Osteoblast (primary cell): ENCODE measurements around the gene TXNL4A. TPM values are rescaled to one million over a fixed set of nuclear protein-coding genes. Genes with fewer than 3 reads are reported as not detected.
"Not testable (repeated sequence)": the region's sequence is repeated elsewhere in the genome, so short reads cannot be mapped to it uniquely, and the experiment has no call there.

Experiments used
- DNase-seq: peaks from one replicate; pipeline ENCODE4 v3.0.0; 2011; ENCODE audit warnings: low spot score, mixed read lengths; ENCODE audit not compliant: insufficient read length; ENCODE audit errors: missing footprints
- H2AFZ ChIP-seq: 2 replicates; pipeline ENCODE4 v1.6.0; 2011; ENCODE audit warnings: mild to moderate bottlenecking, low read length
- H3K27ac ChIP-seq: 2 replicates; pipeline ENCODE4 v1.5.1; 2011; ENCODE audit warnings: mild to moderate bottlenecking, low read depth, low read length, moderate library complexity
- H3K27me3 ChIP-seq: 2 replicates; pipeline ENCODE4 v1.6.0; 2012; ENCODE audit warnings: mild to moderate bottlenecking, control low read depth, inconsistent platforms, low read length, moderate library complexity; ENCODE audit not compliant: insufficient read depth
- H3K36me3 ChIP-seq: 2 replicates; pipeline ENCODE4 v1.5.1; 2011; ENCODE audit warnings: mild to moderate bottlenecking, low read length, control low read depth, moderate library complexity; ENCODE audit not compliant: insufficient read depth
- H3K4me1 ChIP-seq: 2 replicates; pipeline ENCODE4 v1.5.1; 2011; ENCODE audit warnings: mild to moderate bottlenecking, low read length, control low read depth, moderate library complexity; ENCODE audit not compliant: insufficient read depth
- H3K4me2 ChIP-seq: 2 replicates; pipeline ENCODE4 v1.6.0; 2011; ENCODE audit warnings: mild to moderate bottlenecking, low read length; ENCODE audit not compliant: insufficient read depth
- H3K4me3 ChIP-seq: fragments of 200-600 bp; sonication (generic); 3 replicates; pipeline ENCODE4 v1.5.1; 2012; ENCODE audit warnings: mild to moderate bottlenecking, low read length, inconsistent platforms; ENCODE audit not compliant: insufficient read depth
- H3K79me2 ChIP-seq: 2 replicates; pipeline ENCODE4 v1.6.0; 2012; ENCODE audit warnings: mild to moderate bottlenecking, low read length, control low read depth, inconsistent platforms; ENCODE audit not compliant: insufficient read depth
- H3K9me3 ChIP-seq: 2 replicates; pipeline ENCODE4 v1.5.1; 2011; ENCODE audit warnings: low read depth, low read length, control low read depth
- H4K20me1 ChIP-seq: 2 replicates; pipeline ENCODE4 v1.6.0; 2012; ENCODE audit warnings: mild to moderate bottlenecking, low read length, control low read depth; ENCODE audit not compliant: insufficient read depth
- total RNA-seq: library from RNA; depleted of rRNA; stranded (reverse); fragments of >200 nt; gene quantifications from 2 replicates; pipeline ENCODE4 v1.2.3, GENCODE V29; 2012
- TF ChIP-seq, protein P1 (sequence below): IDR thresholded peaks from 2 replicates; pipeline ENCODE4 v1.5.1; 2011; ENCODE audit warnings: mild to moderate bottlenecking, low read depth, low read length, moderate library complexity; ENCODE audit errors: extremely low read depth

TXNL4A gene
- total RNA-seq, 1 donor, result 54.6 TPM

DNA sequence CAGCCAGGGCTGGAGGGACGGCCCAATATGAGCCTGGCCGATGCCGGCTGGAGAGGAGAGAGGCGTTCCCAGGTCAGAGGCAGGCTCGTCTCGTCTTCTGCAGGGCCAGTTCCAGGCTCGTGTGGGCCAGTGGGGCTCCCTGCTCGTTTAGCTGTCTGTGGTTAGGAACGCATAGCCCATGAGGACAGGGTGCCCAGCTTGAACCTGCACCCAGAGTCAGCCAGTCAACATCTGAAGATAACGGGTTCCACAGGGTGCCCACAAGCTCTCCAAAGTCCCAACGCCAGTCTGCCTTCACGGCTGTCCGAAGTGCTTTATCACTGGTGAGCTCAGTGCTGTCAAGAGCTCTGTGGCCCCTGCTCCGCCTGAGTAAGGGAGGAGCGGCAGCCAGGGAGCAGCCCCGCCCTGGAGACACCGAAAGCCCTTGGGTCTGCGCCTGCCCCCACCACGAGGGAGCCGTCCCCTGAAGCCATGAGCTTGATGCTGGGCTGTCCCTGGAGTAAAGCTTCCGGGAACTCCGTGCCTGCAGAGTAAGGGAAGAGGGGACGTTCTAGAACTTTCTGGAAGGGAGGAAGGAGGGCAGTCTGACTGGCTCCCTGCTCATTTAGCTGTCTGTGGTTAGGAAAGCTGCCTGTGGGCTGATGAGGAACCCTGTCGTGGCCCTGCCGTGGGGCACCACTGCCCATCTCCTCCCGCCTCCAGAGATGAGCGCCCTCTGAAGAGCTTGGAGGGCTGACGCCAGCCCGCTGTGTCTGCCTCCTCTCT is 26.7 kb downstream of the TXNL4A start:
- H3K79me2 ChIP-seq, result peaks cover 16% of the 10 kb centered on the region
- no peaks in the 10 kb centered on the region for H3K36me3 ChIP-seq
- H3K4me2 ChIP-seq, result peak overlapping the region; percentile 56
- H3K9me3 ChIP-seq, result no peaks in the 10 kb centered on the region
- peak overlapping the region; percentile 83 for H3K27ac ChIP-seq
- H2AFZ ChIP-seq, result peak overlapping the region; percentile 62
- H3K4me3 ChIP-seq, result peak overlapping the region; percentile 37
- H3K27me3 ChIP-seq, result no peaks in the 10 kb centered on the region
- H3K4me1 ChIP-seq, result peaks cover 44% of the 10 kb centered on the region
- TF ChIP-seq, protein P1, sequence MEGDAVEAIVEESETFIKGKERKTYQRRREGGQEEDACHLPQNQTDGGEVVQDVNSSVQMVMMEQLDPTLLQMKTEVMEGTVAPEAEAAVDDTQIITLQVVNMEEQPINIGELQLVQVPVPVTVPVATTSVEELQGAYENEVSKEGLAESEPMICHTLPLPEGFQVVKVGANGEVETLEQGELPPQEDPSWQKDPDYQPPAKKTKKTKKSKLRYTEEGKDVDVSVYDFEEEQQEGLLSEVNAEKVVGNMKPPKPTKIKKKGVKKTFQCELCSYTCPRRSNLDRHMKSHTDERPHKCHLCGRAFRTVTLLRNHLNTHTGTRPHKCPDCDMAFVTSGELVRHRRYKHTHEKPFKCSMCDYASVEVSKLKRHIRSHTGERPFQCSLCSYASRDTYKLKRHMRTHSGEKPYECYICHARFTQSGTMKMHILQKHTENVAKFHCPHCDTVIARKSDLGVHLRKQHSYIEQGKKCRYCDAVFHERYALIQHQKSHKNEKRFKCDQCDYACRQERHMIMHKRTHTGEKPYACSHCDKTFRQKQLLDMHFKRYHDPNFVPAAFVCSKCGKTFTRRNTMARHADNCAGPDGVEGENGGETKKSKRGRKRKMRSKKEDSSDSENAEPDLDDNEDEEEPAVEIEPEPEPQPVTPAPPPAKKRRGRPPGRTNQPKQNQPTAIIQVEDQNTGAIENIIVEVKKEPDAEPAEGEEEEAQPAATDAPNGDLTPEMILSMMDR, result no peak
- no peaks in the 10 kb centered on the region for H4K20me1 ChIP-seq
- peak; percentile 94 for DNase-seq

DNA sequence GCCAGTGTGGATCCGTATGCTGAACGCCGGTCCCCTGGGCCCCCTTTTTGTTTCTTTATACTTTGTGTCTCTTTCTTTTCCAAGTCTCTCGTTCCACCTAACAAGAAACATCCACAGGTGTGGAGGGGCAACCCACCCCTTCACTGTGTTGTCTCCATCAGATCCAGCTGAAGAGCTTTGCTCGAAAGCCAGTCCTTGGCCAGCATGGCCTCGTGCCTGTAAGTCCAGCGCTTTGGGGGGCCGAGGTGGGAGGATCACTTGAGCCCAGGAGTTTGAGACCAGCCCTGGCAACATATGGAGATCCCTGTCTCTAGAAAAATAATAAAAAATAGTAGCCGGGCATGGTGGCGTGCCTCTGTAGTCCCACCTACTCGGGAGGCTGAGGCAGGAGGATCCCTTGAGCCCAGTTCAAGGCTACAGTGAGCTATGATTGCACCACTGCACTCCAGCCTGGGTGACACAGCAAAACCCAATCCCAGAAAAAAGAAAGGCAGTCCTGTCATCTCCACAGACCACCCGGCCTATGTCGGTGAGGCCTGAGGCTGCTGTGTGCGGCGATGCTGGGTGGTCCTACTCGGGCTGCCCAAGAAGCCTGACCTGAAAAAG is 27.3 kb downstream of the TXNL4A start:
- Histone ChIP-seq H4K20me1 (no peaks in the 10 kb centered on the region), H3K9me3 (no peaks in the 10 kb centered on the region)
- TF ChIP-seq, protein P1, result no peak

DNA sequence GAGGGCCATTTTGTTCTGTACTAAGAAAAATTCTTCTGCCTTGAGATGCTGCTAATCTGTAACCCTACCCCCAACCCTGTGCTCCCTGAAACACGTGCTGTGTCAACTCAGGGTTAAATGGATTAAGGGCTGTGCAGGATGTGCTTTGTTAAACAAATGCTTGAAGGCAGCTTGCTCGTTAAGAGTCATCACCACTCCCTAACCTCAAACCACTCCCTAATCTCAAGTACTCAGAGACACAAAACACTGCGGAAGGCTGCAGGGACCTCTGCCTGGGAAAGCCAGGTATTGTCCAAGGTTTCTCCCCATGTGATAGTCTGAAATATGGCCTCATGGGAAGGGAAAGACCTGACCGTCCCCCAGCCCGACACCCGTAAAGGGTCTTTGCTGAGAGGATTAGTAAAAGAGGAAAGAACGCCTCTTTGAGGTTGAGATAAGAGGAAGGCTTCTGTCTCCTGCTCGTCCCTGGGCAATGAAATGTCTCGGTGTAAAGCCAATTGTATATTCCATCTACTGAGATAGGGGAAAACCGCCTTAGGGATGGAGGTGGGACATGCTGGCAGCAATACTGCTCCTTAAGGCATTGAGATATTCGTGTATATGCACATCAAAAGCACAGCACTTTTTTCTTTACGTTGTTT is 28.1 kb downstream of the TXNL4A start:
- not testable (repeated sequence) for H3K27me3 ChIP-seq, H3K9me3 ChIP-seq, H3K79me2 ChIP-seq, H4K20me1 ChIP-seq, H3K27ac ChIP-seq, DNase-seq, H3K36me3 ChIP-seq
- H3K4me2 ChIP-seq, result peak overlapping the region; percentile 47
- peaks cover 39% of the 10 kb centered on the region for H3K4me1 ChIP-seq
- H3K4me3 ChIP-seq, result peak overlapping the region; percentile 8
- H2AFZ ChIP-seq, result peak overlapping the region; percentile 64

More for the DNA sequence above, 27.3 kb downstream of the TXNL4A start:
- DNase-seq, result no peak
- H3K4me1 ChIP-seq, result peaks cover 44% of the 10 kb centered on the region
- no peak overlapping the region for H2AFZ ChIP-seq
- H3K27ac ChIP-seq, result no peak overlapping the region
- peaks cover 12% of the 10 kb centered on the region for H3K79me2 ChIP-seq
- H3K4me2 ChIP-seq, result no peak overlapping the region
- H3K4me3 ChIP-seq, result no peak overlapping the region
- H3K27me3 ChIP-seq, result no peaks in the 10 kb centered on the region
- H3K36me3 ChIP-seq, result no peaks in the 10 kb centered on the region

DNA sequence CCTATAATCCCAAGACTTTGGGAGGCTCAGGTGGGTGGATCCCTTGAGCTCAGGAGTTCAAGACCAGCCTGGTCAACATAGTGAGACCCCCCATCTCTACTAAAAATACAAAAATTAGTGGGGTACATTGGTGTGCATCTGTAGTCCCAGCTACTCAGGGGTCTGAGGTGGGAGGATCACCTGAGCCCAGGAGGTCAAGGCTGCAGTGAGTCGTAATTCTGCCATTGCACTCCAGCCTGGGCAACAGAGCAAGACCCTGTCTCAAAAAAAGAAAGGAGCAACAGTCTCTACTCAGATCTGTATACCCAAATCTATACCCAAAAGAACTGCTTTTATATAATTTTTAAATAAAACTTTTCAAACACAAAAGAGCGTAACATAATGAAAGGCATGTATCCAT is 29.4 kb downstream of the TXNL4A start:
- no peak for DNase-seq
- Histone ChIP-seq H3K9me3 (no peaks in the 10 kb centered on the region), H3K27me3 (no peaks in the 10 kb centered on the region), H3K4me3 (no peak overlapping the region), H3K27ac (no peak overlapping the region), H4K20me1 (no peaks in the 10 kb centered on the region), H3K4me1 (peaks cover 33% of the 10 kb centered on the region), H3K4me2 (no peak overlapping the region), H2AFZ (no peak overlapping the region), H3K36me3 (no peaks in the 10 kb centered on the region), H3K79me2 (no peaks in the 10 kb centered on the region)
- TF ChIP-seq, protein P1, result no peak
